ENCODE measurements around the gene EXOC6B.

EXOC6B gene

DNA sequence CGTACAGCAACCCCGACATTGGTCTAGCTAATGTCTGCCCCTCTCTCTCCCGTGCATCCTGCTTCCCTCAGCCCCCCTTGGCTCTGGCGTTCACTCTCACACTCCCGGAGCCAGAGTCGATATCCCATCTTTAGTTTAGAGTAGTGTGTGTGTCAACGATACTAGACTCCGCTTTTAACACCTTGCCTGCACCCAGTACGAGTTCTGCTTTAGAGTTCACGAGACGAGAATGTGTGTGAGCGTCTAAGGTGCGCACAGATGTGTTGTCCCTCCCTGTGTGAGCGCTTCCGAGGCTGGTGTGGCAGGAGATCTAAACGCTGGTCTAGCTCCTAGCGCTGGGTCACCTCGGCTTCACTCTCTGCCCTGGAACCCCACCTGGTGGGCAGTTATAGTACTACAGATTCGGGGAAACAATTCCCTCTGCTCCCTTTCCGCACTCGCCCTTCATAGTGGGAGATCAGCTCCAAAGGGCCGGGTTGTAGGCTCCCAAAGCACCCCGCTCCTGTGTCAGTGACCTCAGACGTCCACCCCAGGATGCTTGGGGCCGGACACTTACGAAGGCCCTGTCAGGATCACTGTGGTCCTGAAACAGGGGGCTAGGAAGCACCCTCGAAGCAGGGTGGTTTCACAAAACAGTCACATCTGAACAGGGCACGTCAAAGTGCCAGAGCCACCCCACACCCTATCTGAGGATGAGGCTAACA, 675.5 kb downstream of the EXOC6B start:
- DNase-seq (ENCODE audit: low read depth in 4 of 4, low spot score in 1 of 4): peak; percentile 42 to 57 (median 49)

GRCh38 chr2:72149556-72150156, 676.2 kb downstream of the EXOC6B start:
- DNase-seq (ENCODE audit: low read depth in 4 of 4, low spot score in 1 of 4): no peak

DNA sequence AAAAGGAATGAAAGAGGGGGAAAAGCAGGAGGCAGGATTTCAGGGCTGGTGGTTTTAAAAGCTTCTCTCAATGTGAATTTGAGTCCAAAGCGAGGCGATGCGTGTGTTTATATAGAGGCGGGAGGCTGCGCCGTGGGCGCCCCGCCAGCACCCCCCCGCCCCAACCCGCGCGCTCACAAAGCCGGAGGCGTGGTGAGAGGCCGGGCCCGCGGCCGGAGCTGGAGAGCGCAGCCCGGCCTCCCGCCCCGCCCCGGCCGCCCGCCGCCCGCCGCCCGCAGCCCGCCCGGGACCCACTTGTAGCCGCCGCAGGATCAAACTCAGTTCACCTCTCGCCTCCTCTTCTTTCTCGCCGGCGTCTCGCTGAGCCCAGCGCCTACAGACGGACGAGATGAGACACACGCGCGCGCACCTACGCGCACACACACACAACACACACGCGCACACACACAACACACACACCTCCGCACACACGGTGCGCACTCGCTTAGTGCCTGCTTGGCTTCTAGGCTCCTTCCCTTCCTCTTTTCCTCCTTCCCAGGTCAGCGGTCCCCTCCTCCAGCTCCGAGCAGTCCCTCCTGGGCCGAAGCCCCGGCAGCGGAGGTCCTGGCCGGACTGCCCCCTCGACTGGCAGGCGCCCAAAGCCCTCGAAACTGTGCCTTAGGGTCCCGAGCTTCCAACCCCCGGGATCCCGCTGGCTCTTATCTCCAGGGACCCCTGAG, 676.8 kb downstream of the EXOC6B start:
- no peak for DNase-seq (ENCODE audit: low read depth in 4 of 4, low spot score in 1 of 4)

DNA sequence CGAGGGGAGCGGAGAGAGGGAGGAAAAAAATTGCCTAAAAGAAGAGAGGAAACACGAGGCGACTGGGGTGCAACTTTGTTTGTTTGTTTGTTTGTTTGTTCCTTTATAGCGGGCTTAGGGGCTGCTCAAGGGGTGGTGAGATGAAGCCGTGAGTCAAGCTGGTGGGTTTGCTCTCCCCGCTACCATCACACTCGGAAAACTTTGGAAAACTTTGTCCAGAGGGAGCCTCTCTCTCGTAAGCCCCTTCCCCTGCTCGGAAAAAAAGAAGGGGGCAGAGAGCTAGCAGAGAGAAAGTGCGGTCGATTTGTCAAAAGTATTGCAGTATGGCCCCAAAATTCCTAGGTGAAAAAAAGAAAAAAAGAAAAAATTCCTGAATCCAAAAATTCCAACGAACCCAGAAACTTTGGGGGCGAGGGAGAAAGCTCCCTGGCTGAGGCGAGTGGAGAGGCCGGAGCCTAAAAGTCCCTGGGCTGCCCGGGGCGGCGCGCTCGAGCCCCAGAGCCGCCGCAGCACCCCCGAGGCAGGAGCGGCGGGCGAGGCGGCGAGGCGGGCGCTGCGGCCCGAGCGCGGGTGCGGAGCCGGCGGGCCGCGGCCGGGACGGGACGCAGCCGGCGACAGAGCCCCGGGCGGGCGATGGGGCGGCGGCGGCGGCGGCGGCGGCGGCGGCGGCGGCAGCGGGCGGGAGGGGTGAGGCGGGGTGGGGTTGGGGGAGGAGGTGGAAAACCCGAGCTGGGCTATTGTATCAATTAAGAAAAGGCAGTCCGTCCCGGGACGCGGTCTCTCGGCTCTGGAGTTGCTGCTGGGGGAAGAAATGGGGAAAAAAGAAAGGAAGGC, 677.6 kb downstream of the EXOC6B start:
- no peak for DNase-seq (ENCODE audit: low read depth in 4 of 4, low spot score in 1 of 4)

DNA sequence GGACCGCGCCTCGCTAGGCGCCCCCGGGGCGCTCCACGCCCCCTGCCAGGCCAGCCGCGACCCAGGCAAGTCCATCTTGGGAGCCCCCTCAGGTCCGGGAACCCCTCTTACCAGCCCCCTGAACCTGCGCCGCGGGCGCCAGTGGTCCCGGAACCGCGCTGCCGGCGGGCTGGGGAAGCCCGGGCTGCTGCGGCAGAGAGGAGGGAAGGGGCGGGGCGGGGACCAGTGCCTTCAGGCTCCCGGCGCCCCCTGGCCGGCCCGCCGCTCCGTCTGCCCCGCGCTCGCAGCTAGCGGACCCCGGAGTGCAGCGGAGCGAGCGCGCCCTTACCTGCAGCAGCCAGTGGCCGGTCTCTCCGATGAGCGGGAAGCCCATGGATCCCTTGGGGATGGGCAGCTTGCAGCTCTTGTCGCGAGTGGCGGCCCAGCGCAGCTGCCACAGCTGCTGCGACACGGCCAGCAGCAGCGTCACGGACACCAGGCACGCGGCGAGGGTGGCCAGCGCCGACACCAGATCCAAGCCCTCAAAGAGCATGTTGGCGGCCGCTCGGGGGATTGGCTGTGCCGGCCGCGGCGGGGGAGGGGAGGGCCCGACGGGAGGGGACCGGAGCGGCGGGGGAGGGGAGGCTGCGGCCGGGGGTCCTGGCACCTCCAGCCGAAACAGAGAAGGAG, 678.4 kb downstream of the EXOC6B start, which contains the start of gene CYP26B1:
Gene CYP26B1 (minus strand): TSS at position 560 of the 669 bp plus-strand sequence. CDS start 28 bp downstream, at position 532.
- no peak for DNase-seq (ENCODE audit: low read depth in 4 of 4, low spot score in 1 of 4)

DNA sequence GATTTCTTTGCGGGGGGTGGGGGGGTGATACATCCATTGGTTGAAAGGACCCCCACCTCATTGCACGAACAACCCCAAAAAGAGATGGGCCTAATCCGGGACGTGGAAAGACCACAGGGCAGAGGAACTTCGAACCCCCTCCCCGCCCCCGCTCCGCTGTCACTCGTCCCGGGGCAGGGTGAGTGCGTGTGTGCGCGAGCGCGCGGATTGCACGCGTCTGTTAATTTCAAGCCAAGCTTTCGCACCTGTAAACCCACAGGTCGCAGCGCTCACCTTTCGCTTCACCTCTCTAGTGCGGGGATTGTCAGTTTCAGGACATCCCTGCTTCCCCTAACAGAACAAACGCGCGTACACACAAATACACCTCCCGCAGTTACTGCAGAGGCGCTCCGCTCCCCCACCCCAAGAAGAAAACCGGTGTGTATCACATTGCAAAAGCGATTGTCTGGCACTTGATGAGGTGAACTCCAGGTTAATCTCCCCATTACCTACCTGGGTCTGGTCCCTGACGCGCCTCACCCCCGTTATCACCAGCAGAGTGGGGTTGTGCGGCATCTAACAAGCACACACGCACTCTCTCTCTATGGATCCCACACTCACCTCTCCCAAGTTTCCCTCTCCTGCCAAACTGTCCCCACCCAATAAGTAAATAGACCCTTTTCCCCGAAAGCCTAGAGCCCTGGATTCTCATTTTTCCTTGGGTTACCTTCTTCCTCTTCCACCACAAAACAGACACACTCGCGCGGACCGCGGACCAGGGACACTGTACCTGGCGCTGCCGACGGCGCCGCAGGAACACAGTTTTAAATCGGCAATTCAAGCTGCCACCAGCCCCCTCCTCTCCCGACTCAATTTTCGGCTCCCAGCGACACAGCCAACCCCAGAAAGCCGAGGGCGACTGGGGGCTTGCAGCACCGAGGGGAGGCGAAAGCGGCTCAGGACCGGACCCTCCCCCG, 679.2 kb downstream of the EXOC6B start:
- DNase-seq (ENCODE audit: low read depth in 4 of 4, low spot score in 1 of 4): no peak

GRCh38 chr2:72145658-72146329, 680.0 kb downstream of the EXOC6B start:
- DNase-seq (ENCODE audit: low read depth in 4 of 4, low spot score in 1 of 4): no peak

- no peak for DNase-seq (ENCODE audit: low read depth in 4 of 4, low spot score in 1 of 4)
Observed at GRCh38 chr2:72145289-72145657, 680.6 kb downstream of the EXOC6B start.

DNA sequence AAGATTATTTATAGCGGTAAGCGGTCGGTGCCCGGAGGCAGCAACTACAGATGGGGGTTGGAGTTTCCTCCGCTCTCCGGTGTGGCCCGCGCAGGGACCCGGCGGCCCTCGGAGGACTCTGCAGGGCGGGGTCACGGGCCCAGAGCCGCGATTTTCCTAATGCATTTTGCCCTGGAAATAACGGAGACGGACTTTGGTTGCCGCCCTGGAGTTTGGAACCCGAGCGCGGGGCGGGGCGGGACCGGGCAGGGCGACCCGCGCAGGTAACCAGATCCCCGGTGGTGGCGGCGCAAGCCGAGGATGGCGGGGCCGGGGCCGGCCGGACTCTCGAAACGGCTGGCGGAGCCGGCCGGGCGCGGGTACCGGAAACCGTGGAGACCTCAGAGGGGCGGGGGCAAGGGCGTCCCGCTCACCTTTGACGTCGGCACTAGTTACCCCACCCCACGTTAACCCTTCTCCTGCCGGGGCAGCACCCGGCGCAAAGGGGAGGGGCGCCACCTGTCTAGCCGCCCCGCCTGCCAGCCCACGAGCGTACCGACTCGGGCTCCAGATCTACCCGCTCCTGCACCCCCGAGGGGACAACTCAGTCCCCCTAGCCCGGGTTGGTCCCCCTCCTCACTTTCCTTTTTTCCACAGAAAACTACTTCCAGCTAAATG, 681.1 kb downstream of the EXOC6B start:
- DNase-seq (ENCODE audit: low read depth in 4 of 4, low spot score in 1 of 4): no peak

GRCh38 chr2:72144274-72144631, 681.6 kb downstream of the EXOC6B start:
- DNase-seq (ENCODE audit: low read depth in 4 of 4, low spot score in 1 of 4): no peak

DNA sequence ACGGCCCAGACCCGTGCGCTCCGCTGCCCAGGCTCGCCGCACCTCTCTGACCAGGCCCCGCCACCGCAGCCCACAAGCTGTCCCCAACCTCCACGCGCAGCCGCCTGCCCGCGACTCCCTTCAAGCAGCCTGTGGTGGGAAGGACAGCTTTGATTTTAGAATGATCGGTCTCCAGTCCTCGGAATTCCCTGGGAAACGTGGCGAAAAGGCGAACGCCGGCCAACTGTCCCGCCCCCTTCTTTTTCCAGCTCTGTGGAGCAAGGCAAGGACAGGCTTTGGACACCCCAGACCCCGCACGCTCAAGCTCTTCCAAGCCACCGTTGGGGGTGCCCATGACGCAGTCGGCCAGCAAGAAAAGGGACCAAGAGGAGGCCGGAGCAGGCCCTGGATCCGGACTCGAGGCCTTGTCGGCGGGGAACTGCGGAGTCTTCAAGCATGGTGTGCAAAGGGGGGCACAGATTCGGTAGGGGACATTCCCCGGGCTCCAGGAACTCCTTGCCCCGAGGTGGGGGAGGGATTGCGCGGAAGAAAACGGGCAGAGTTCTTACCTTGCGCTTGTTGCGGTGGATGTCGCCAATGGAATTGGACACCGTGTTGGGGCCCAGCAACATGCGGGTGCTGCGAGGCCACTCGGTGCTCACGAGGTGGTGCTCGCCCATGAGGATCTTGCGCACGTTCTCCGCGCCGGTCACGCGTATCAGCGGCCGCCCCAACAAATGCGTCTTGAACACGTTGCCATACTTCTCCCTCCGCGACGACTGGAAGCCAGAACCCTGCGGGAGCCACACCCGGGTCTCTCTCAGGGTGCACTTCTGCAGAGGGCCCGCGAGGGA, 682.2 kb downstream of the EXOC6B start:
- DNase-seq (ENCODE audit: low read depth in 4 of 4, low spot score in 1 of 4): no peak

DNA sequence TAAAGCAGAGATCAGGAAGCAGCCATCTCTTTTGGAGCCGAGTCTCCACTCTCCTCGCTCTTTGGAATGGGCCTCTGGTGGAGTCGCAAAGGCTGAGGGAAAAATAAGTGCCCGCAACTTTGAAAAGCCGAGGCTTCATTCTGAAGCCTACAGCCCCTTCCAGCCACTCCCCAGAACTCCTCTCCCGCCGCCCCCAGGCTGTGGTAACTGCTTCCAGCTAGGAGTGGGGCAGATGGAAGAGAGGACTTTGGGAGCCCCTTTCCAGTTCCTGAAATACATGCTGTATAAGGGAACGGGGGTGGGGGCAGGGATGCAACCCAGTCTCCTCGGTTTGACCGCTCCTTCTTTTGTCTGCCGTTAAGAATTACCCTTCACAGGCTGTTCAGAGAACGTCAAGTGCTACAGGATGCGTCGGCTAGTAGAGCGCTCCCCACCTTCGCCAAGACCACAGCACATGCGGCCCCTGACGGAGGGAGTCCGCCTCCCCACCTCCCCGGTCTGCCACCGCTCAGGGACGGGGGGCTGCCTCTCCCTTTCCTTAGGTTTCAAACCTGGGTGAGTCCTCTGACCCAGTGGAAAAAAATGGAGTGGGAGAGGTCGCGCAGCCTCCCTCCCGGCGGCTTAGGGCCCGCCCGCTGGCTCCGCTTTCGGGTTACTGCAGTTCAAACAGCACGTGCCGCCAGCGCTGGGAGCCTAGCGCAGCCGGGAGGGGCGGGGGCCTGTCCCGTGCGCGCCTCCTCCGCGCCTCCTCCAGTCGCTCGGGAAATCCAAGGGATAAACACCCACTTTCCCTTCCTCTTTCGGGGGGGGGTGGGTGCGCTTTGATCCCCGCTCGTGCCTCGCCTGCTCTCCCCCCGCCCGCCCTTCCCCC, 683.0 kb downstream of the EXOC6B start:
- no peak for DNase-seq (ENCODE audit: low read depth in 4 of 4, low spot score in 1 of 4)

DNA sequence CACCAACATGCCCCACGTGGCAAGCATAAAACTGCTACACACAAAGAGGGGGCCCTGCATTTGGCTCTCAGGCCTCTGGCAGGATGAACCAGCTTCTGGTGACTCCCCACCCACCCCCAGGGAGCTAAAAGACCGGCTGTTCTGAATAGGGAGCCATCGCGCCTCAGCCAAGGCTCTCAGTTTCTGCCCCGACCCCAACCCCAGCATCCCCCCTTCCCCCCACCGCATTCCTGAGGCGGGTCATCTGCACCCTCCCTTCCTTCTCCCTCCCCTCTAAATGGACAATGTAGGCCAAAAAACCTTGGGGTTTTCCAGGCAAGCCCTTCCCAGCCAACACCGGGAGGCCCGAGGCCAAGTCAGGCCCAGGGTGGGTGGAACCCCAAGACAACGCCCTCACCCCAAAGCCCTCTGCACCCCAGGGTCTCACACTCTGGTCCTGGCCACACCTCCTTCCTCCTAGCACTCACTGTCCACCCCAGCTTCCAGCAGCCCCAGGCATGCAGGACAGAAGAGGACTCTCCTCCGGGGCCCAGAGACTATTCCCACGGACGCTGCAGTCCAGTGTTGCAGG, 683.9 kb downstream of the EXOC6B start:
- DNase-seq (ENCODE audit: low read depth in 4 of 4, low spot score in 1 of 4): no peak

DNA sequence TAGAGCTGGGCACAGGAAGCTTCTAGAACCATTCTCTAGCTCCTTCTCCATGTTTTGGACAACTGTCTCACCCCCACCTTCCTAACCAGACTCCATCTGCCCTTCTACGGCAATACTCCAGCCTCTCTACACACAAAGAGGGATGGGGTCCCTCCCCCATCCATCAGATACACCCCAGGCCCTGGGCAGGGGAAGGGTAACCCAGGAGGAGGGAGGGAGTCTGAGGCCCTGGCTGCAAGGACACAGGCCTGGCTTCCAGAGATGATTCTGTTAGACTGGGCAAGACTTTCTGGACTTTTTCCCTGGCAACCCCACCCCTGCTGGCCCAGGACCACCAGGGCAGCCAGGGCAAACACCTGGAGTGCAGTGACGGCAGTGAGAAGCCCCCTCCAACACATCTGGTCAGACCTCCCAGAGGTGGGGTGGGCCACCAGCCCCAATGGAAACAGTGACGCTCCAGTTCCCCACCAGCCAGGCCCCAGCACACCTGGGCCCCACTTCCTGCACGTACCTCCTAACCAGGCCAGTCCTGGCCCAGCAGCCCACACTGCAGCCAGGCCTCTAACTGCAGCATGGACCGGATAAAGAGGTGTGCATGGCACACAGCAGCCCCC, 684.7 kb downstream of the EXOC6B start:
- DNase-seq (ENCODE audit: low read depth in 4 of 4, low spot score in 1 of 4): no peak

DNA sequence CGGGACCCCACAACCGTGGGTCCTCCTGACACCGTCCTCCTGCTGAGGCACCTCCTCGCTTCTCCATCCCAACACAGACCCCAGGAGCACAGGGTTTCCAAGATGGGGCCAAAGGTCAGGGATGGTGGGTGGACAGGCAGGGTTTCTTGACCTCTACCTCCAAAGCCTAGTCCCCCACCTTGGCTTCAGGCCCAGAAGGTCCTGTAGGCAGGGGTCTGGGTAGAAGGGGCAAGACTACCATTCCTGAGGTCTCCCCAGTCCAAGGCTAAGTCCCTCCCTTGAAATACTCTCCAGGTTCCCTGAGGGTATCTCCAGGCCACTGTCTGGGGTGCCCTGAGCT, 685.2 kb downstream of the EXOC6B start:
- DNase-seq (ENCODE audit: low read depth in 4 of 4, low spot score in 1 of 4): no peak
